PFSK-1 (cell line): ENCODE data around the gene ZCCHC14.

ENCODE experiments used
- FOXP2 ChIP-seq: optimal IDR thresholded peaks from 2 replicates; pipeline ENCODE3; 2011; ENCODE audit warnings: borderline replicate concordance, control low read depth, inconsistent platforms; ENCODE audit not compliant: insufficient read depth; ENCODE audit errors: extremely low read length, extremely low read depth
- POLR2AphosphoS5 ChIP-seq: IDR thresholded peaks from 2 replicates; pipeline ENCODE4 v1.6.1; 2012; ENCODE audit warnings: low read depth, mild to moderate bottlenecking, control low read depth, low read length, moderate library complexity
- SIN3A ChIP-seq: IDR thresholded peaks from 2 replicates; pipeline ENCODE4 v1.6.1; 2012; ENCODE audit warnings: mild to moderate bottlenecking, low read length, moderate library complexity, borderline replicate concordance; ENCODE audit not compliant: insufficient read depth
- TAF1 ChIP-seq: IDR thresholded peaks from 2 replicates; pipeline ENCODE4 v1.6.1; 2012; ENCODE audit warnings: low read length, control low read depth, borderline replicate concordance; ENCODE audit not compliant: insufficient read depth
- TF ChIP-seq, protein P1 (sequence below), 2 experiments: IDR thresholded peaks; 2 replicates each; pipeline versions ENCODE4 v1.6.1 to v1.8.0; 2011 to 2012; ENCODE audit warnings: low read depth in 2 of 2, low read length in 2 of 2, control low read depth in 1 of 2, inconsistent platforms in 1 of 2, mild to moderate bottlenecking in 1 of 2, moderate library complexity in 1 of 2; ENCODE audit not compliant: insufficient read depth in 1 of 2

The ZCCHC14 gene

DNA sequence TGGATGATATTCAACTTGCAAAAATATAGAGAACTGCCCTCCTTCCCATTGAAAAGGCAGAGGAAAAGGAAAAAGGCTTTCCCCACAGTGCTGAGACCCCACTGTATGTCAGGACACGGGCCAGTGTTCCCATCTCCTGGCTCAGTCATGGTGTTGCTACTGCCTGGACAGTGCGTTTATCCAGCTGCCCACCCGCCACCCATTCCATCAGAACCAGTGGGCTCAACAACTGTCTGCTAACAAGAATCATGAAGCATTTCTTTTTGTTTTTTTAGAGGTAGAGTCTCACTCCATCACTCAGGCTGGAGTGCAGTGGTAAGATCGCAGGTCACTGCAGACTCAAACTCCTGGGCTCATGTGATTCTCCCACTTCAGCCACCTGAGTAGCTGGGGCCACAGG, 120.5 kb downstream of the ZCCHC14 start:
- TF ChIP-seq, protein P1, sequence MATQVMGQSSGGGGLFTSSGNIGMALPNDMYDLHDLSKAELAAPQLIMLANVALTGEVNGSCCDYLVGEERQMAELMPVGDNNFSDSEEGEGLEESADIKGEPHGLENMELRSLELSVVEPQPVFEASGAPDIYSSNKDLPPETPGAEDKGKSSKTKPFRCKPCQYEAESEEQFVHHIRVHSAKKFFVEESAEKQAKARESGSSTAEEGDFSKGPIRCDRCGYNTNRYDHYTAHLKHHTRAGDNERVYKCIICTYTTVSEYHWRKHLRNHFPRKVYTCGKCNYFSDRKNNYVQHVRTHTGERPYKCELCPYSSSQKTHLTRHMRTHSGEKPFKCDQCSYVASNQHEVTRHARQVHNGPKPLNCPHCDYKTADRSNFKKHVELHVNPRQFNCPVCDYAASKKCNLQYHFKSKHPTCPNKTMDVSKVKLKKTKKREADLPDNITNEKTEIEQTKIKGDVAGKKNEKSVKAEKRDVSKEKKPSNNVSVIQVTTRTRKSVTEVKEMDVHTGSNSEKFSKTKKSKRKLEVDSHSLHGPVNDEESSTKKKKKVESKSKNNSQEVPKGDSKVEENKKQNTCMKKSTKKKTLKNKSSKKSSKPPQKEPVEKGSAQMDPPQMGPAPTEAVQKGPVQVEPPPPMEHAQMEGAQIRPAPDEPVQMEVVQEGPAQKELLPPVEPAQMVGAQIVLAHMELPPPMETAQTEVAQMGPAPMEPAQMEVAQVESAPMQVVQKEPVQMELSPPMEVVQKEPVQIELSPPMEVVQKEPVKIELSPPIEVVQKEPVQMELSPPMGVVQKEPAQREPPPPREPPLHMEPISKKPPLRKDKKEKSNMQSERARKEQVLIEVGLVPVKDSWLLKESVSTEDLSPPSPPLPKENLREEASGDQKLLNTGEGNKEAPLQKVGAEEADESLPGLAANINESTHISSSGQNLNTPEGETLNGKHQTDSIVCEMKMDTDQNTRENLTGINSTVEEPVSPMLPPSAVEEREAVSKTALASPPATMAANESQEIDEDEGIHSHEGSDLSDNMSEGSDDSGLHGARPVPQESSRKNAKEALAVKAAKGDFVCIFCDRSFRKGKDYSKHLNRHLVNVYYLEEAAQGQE (IDR thresholded peaks at IDR 0.05; ENCODE audit: insufficient read depth in 1 of 2, low read depth in 2 of 2, low read length in 2 of 2) = no peak
- TF ChIP-seq POLR2AphosphoS5 (no peak), SIN3A (no peak), FOXP2 (no peak), TAF1 (no peak)

- TF ChIP-seq SIN3A (no peak), POLR2AphosphoS5 (no peak), TAF1 (no peak), FOXP2 (no peak)
- TF ChIP-seq, protein P1 (IDR thresholded peaks at IDR 0.05; ENCODE audit: insufficient read depth in 1 of 2, low read depth in 2 of 2, low read length in 2 of 2) = no peak
Observed at GRCh38 chr16:87371261-87371866, 121.5 kb downstream of the ZCCHC14 start.

GRCh38 chr16:87369796-87370719, 122.8 kb downstream of the ZCCHC14 start:
- TF ChIP-seq POLR2AphosphoS5 (no peak), SIN3A (no peak), FOXP2 (no peak)
- TF ChIP-seq, protein P1 (IDR thresholded peaks at IDR 0.05; ENCODE audit: insufficient read depth in 1 of 2, low read depth in 2 of 2, low read length in 2 of 2) = no peak

DNA sequence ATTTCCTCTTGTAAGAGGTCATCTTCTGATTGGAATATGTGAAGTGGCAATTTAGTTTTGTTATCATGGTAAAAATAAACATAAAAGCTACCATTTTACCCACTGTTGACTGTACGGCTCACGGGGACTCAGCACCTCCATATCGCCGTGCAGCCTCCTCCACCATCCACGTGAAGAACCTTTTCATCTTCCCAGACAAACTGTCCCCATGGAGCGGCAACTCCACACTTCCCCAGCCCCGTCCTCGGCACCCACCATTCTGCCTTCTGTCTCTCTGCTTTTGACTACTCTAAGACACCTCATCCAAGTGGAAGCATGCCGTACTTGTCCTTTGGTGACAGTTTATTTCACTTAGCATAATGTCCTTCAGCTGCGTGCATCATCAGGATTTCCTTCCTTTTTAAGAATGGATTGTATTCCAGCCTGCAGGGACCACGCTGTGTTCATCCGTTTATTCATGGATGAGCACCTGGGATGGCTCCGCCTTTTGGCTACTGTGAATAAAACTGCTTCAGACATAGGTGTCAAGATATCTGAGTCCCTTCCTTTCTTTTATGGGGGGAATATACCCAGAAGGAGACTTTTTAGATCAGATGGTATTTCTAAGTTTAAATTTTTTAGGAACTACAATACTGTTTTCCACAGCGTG, 123.6 kb downstream of the ZCCHC14 start:
- no peak for TF ChIP-seq POLR2AphosphoS5
- TF ChIP-seq SIN3A = no peak
- no peak for TF ChIP-seq TAF1
- TF ChIP-seq FOXP2 = no peak
- TF ChIP-seq, protein P1 (IDR thresholded peaks at IDR 0.05; ENCODE audit: insufficient read depth in 1 of 2, low read depth in 2 of 2, low read length in 2 of 2) = no peak
